ENCODE data around the gene OLFM1.

- TF ChIP-seq CTCF (IDR thresholded peaks at IDR 0.05 in 4 of 5, conservative IDR thresholded peaks at IDR 0.05 in 1 of 5), result no peak
- no peak for TF ChIP-seq POLR2A (IDR thresholded peaks at IDR 0.05)
Measured at GRCh38 chr9:135045928-135046738, 41.3 kb upstream of the OLFM1 start.

Measured in gastrocnemius medialis (tissue), 4 donors.